H9 (cell line): ENCODE results near the gene TBC1D8B. TPM values are rescaled to one million over a fixed set of nuclear protein-coding genes. Genes with fewer than 3 reads are reported as not detected.

Source experiments
- DNase-seq: peaks from one replicate; pipeline ENCODE4 v3.0.0-alpha.2; 2017
- H2AFZ ChIP-seq: one replicate; pipeline ENCODE4 v1.6.1; 2013; ENCODE audit warnings: mild to moderate bottlenecking, low read length, control low read depth, moderate library complexity
- H2AK5ac ChIP-seq: 2 replicates; pipeline ENCODE4 v1.6.1; 2013; ENCODE audit warnings: low read length, control low read depth, mixed read lengths; ENCODE audit not compliant: insufficient read length
- H2BK120ac ChIP-seq: one replicate; pipeline ENCODE4 v1.6.1; 2013; ENCODE audit warnings: low read depth, mild to moderate bottlenecking, low read length, control low read depth, inconsistent platforms; ENCODE audit not compliant: poor library complexity, severe bottlenecking
- H2BK12ac ChIP-seq: 2 replicates; pipeline ENCODE4 v1.6.1; 2013; ENCODE audit warnings: low read length, control low read depth, mixed read lengths, low read depth; ENCODE audit not compliant: insufficient read length
- H2BK15ac ChIP-seq: 2 replicates; pipeline ENCODE4 v1.6.1; 2013; ENCODE audit warnings: low read depth, low read length, control low read depth
- H2BK20ac ChIP-seq: one replicate; pipeline ENCODE4 v1.6.1; 2013; ENCODE audit warnings: low read depth, mild to moderate bottlenecking, low read length, control low read depth, inconsistent platforms; ENCODE audit not compliant: poor library complexity, severe bottlenecking
- H2BK5ac ChIP-seq: 2 replicates; pipeline ENCODE4 v1.6.1; 2013; ENCODE audit warnings: low read length, control low read depth, mixed read lengths; ENCODE audit not compliant: insufficient read length
- H3K14ac ChIP-seq: 2 replicates; pipeline ENCODE4 v1.6.1; 2013; ENCODE audit warnings: low read length, control low read depth; ENCODE audit not compliant: insufficient read depth
- H3K18ac ChIP-seq: 2 replicates; pipeline ENCODE4 v1.6.1; 2013; ENCODE audit warnings: low read depth, mild to moderate bottlenecking, mixed read lengths, low read length, control low read depth; ENCODE audit not compliant: insufficient read length
- H3K23ac ChIP-seq: 2 replicates; pipeline ENCODE4 v1.6.1; 2013; ENCODE audit warnings: low read length, control low read depth, mixed read lengths, low read depth; ENCODE audit not compliant: insufficient read length
- H3K23me2 ChIP-seq: 2 replicates; pipeline ENCODE4 v1.6.1; 2013; ENCODE audit warnings: low read depth, mild to moderate bottlenecking, mixed read lengths, low read length, control low read depth; ENCODE audit not compliant: insufficient read length, poor library complexity, severe bottlenecking
- H3K27ac ChIP-seq: 2 replicates; pipeline ENCODE4 v1.5.1; 2013; ENCODE audit warnings: low read length, control low read depth, mixed read lengths, low read depth; ENCODE audit not compliant: insufficient read length
- H3K27me3 ChIP-seq: 2 replicates; pipeline ENCODE4 v1.6.1; 2013; ENCODE audit warnings: low read length, control low read depth, inconsistent platforms; ENCODE audit not compliant: insufficient read depth
- H3K4ac ChIP-seq: 2 replicates; pipeline ENCODE4 v1.6.1; 2013; ENCODE audit warnings: low read depth, mild to moderate bottlenecking, control low read depth, inconsistent platforms, low read length, moderate library complexity
- H3K4me1 ChIP-seq: 2 replicates; pipeline ENCODE4 v1.6.1; 2013; ENCODE audit warnings: low read length, control low read depth, inconsistent platforms; ENCODE audit not compliant: insufficient read depth
- H3K4me2 ChIP-seq: 2 replicates; pipeline ENCODE4 v1.6.1; 2013; ENCODE audit warnings: low read length, control low read depth, mixed read lengths; ENCODE audit not compliant: insufficient read length, insufficient read depth
- H3K56ac ChIP-seq: 2 replicates; pipeline ENCODE4 v1.6.1; 2013; ENCODE audit warnings: low read depth, mild to moderate bottlenecking, mixed read lengths, low read length, control low read depth; ENCODE audit not compliant: insufficient read length
- H3K79me1 ChIP-seq: 2 replicates; pipeline ENCODE4 v1.6.1; 2013; ENCODE audit warnings: low read depth, mild to moderate bottlenecking, moderate library complexity, low read length, control low read depth, inconsistent platforms; ENCODE audit not compliant: insufficient read depth, poor library complexity, severe bottlenecking
- H3K79me2 ChIP-seq: 2 replicates; pipeline ENCODE4 v1.6.1; 2013; ENCODE audit warnings: low read length, control low read depth, inconsistent platforms; ENCODE audit not compliant: insufficient read depth
- H3K9ac ChIP-seq: 2 replicates; pipeline ENCODE4 v1.6.1; 2013; ENCODE audit warnings: low read length, control low read depth, mixed read lengths; ENCODE audit not compliant: insufficient read length; ENCODE audit errors: extremely low read depth
- H3K9me3 ChIP-seq: one replicate; pipeline ENCODE4 v1.6.1; 2013; ENCODE audit warnings: low read depth, low read length, inconsistent platforms; ENCODE audit not compliant: control insufficient read depth
- H3T11ph ChIP-seq: one replicate; pipeline ENCODE4 v1.6.1; 2013; ENCODE audit warnings: mild to moderate bottlenecking, low read length, control low read depth, inconsistent platforms
- H4K20me1 ChIP-seq: one replicate; pipeline ENCODE4 v1.6.1; 2013; ENCODE audit not compliant: control insufficient read depth, insufficient read length, insufficient read depth
- H4K5ac ChIP-seq: 2 replicates; pipeline ENCODE4 v1.6.1; 2013; ENCODE audit warnings: low read depth, mild to moderate bottlenecking, mixed read lengths, low read length, control low read depth; ENCODE audit not compliant: insufficient read length
- H4K8ac ChIP-seq: replicated peaks from 2 replicates; pipeline ENCODE4 v1.6.1; 2013; ENCODE audit warnings: low read length, control low read depth, mixed read lengths, low read depth; ENCODE audit not compliant: insufficient read length
- H4K91ac ChIP-seq: 2 replicates; pipeline ENCODE4 v1.6.1; 2013; ENCODE audit warnings: low read depth, mild to moderate bottlenecking, moderate library complexity, mixed read lengths, low read length, control low read depth; ENCODE audit not compliant: insufficient read length
- H3K27ac Mint-ChIP-seq, 3 experiments: 2 replicates in 2 of 3; 3 replicates in 1 of 3; pipeline ENCODE4 v1.8.0; 2020 to 2021; ENCODE audit warnings: mixed read lengths in 3 of 3, mild to moderate bottlenecking in 1 of 3, moderate library complexity in 1 of 3
- H3K27me3 Mint-ChIP-seq: 2 replicates; pipeline ENCODE4 v1.8.0; 2021; ENCODE audit warnings: low read depth, mild to moderate bottlenecking, moderate library complexity, mixed read lengths
- H3K36me3 Mint-ChIP-seq, 3 experiments: 2 replicates in 2 of 3; 3 replicates in 1 of 3; pipeline ENCODE4 v1.8.0; 2020 to 2021; ENCODE audit warnings: low read depth in 3 of 3, mixed read lengths in 3 of 3; ENCODE audit not compliant: insufficient read depth in 1 of 3
- H3K4me1 Mint-ChIP-seq, 2 experiments: 2 replicates each; pipeline ENCODE4 v1.8.0; 2020; ENCODE audit warnings: mixed read lengths in 2 of 2
- H3K4me3 Mint-ChIP-seq, 2 experiments: 2 replicates in 1 of 2; 3 replicates in 1 of 2; pipeline ENCODE4 v1.8.0; 2020 to 2021; ENCODE audit warnings: mild to moderate bottlenecking in 2 of 2, mixed read lengths in 2 of 2, moderate library complexity in 1 of 2
- H3K9me3 Mint-ChIP-seq, 2 experiments: 2 replicates in 1 of 2; 3 replicates in 1 of 2; pipeline ENCODE4 v1.8.0; 2020; ENCODE audit warnings: mild to moderate bottlenecking in 2 of 2, mixed read lengths in 2 of 2, moderate library complexity in 1 of 2
- CTCF ChIP-seq: fragments of 200-600 bp; sonication (generic); conservative IDR thresholded peaks from 3 replicates; pipeline ENCODE4 v1.8.0; 2021; ENCODE audit warnings: antibody characterized with exemption, mild to moderate bottlenecking
- WGBS: extraction: QIAGEN DNeasy Blood & Tissue Kit; methylation state at CpG from one replicate; pipeline ENCODE4 v1.1.7; 2013; ENCODE audit warnings: missing lambda C conversion rate, low lambda C conversion rate, mixed read lengths; ENCODE audit not compliant: insufficient read length; ENCODE audit errors: extremely low coverage; 5-methylcytosine and 5-hydroxymethylcytosine counted together
- total RNA-seq: library from RNA; stranded (reverse); gene quantifications from 2 replicates; pipeline ENCODE4 v1.2.1, GENCODE V29; 2021

Gene TBC1D8B
- total RNA-seq, 1 experiment from 2014 or later = 2.6 TPM

- peak; percentile 72 for TF ChIP-seq CTCF
- no peak for DNase-seq
- H3K27ac ChIP-seq = no peak overlapping the region
- no peaks in the 10 kb centered on the region for H3K79me1 ChIP-seq
- no peaks in the 10 kb centered on the region for H3K9me3 ChIP-seq
- H2BK5ac ChIP-seq = no peak overlapping the region
- H3K14ac ChIP-seq = no peak overlapping the region
- H4K20me1 ChIP-seq = no peaks in the 10 kb centered on the region
- H2BK15ac ChIP-seq = no peak overlapping the region
- H4K91ac ChIP-seq = no peak overlapping the region
- H2AK5ac ChIP-seq = no peak overlapping the region
- no peak overlapping the region for H3K56ac ChIP-seq
- H3K9me3 Mint-ChIP-seq = peaks cover 0 to 17% of the 10 kb centered on the region in 2 experiments; a peak in 1 of 5 replicates
- H2AFZ ChIP-seq = no peak overlapping the region
- no peak overlapping the region for H3K4ac ChIP-seq
- no CpG with 5 or more reads among the region's 2 CpGs for WGBS
- H2BK20ac ChIP-seq = no peak overlapping the region
- H3K4me3 Mint-ChIP-seq = no peak overlapping the region
- H2BK12ac ChIP-seq = no peak overlapping the region
- no peak overlapping the region for H3K4me2 ChIP-seq
- H3K36me3 Mint-ChIP-seq = no peaks in the 10 kb centered on the region; a peak in 1 of 7 replicates
- H3K27ac Mint-ChIP-seq = no peak overlapping the region
- H3K4me1 Mint-ChIP-seq = peaks cover 0 to 9% of the 10 kb centered on the region in 2 experiments; a peak in 1 of 4 replicates
- H3K18ac ChIP-seq = no peak overlapping the region
- H4K8ac ChIP-seq = no peak overlapping the region
- no peak overlapping the region for H3K23ac ChIP-seq
- H3K9ac ChIP-seq = no peak overlapping the region
- no peaks in the 10 kb centered on the region for H3K27me3 Mint-ChIP-seq
- H3K4me1 ChIP-seq = no peaks in the 10 kb centered on the region
- H3T11ph ChIP-seq = no peak overlapping the region
- H3K27me3 ChIP-seq = no peaks in the 10 kb centered on the region
- H3K79me2 ChIP-seq = peaks cover 2% of the 10 kb centered on the region; the same call in 1 of the 2 replicates
- H2BK120ac ChIP-seq = no peak overlapping the region
- no peaks in the 10 kb centered on the region for H3K23me2 ChIP-seq
- H4K5ac ChIP-seq = no peak overlapping the region
Measured at GRCh38 chrX:106874075-106874474, 71.6 kb downstream of the TBC1D8B start.
